GM12892 (cell line): ENCODE measurements around the gene OR2H1.

Experiments used
- DNase-seq: peaks from one replicate; pipeline ENCODE4 v3.0.0; 2011; ENCODE audit not compliant: insufficient read length
- FAIRE-seq: peaks from 2 replicates; lab custom pipeline; 2011; peaks lifted over from hg19 to GRCh38; lab: Jason Lieb, UNC
- POLR2A ChIP-seq: IDR thresholded peaks from 2 replicates; pipeline ENCODE4 v1.6.1; 2011; ENCODE audit warnings: low read depth, low read length, control low read depth
- POLR2AphosphoS5 ChIP-seq: IDR thresholded peaks from 2 replicates; pipeline ENCODE4 v1.6.1; 2011; ENCODE audit warnings: low read depth, low read length, control low read depth
- TAF1 ChIP-seq: IDR thresholded peaks from 2 replicates; pipeline ENCODE4 v1.6.1; 2011; ENCODE audit warnings: low read depth, mild to moderate bottlenecking, control low read depth, low read length, borderline replicate concordance

OR2H1 gene

DNA sequence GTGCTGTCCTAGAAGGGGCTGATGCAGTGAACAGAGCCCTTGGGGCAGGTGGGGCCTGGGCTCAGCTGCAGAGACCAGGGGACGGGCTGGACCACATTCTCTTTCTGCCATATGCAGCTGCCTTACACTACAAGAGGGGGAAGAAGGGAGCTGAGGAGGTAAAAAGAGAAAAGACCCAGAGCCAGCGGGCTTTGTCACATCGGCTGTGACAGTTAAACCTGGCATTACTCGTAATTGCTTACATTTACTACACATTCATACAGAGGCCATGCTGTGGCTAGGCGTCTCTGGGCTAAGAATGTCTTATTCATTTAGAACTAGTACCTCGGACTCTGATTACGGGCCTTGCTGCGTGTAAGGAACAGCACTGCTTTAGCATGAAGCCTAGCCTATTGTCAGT, 43.6 kb downstream of the OR2H1 start:
- FAIRE-seq, result no peak
- TF ChIP-seq TAF1 (no peak), POLR2A (no peak), POLR2AphosphoS5 (no peak)
- no peak for DNase-seq

DNA sequence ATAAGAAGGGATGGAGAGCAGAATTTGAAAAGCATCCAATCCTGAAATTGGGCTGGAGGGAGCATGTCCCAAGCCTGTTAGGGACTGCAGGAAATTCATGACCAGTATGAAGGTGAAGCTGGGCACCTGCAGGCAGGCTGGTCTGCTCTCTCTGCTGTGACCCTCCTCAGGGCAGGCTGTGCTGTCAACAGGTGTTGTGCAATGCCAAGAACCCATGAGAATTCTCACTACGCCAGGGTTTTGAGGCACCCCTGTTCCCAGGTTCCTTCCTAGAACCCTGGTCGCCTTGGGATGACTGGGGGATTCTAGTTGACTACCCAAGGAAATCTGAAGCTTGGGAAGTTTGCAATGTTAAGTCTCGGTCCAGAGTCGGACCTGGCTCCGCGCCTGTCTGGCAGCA, 44.2 kb downstream of the OR2H1 start:
- DNase-seq (no peak), FAIRE-seq (no peak)
- TF ChIP-seq TAF1 (no peak), POLR2AphosphoS5 (no peak), POLR2A (no peak)

DNA sequence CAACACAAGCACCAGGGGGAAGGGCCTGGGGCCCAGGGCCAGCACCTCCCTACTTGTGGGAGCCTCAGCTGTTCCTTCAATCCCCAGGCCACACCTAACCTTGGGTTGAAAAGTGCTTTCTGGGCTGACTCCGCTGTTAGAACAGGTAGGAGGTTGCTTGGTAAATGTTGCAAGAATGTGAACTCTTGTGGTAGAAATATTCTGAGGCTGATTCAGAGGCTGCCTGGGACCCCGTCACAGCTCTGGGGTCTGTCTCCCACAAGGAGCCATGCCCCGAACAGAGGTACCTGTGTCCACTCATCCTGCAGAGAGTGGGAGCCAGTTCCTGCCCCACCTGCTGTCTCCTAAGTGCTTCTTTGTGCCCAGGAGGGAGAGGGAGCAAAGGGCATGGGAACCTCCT, 45.2 kb downstream of the OR2H1 start:
- FAIRE-seq (no peak), DNase-seq (no peak)
- no peak for TF ChIP-seq POLR2A
- TF ChIP-seq TAF1, result no peak
- no peak for TF ChIP-seq POLR2AphosphoS5

DNA sequence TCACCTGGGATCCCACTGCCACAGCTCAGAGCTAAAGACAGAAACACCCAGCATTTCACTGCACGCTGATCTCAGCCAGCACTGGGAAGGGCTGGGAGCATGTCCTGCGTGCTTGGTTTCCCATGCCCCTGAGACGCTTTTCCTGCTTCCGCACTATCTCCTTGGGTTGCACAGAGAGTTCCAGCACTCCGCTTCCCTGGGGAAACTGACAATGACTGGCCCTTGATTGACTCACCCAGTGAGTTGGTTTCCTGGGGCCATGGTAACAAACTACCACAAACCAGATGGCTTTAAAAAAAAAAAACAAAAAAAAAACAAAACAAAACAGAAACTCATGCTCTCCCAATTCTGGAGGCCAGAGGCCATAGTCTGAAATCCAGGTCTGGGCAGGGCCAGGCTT, 45.6 kb downstream of the OR2H1 start:
- DNase-seq (no peak), FAIRE-seq (no peak)
- no peak for TF ChIP-seq POLR2AphosphoS5
- TF ChIP-seq POLR2A, result no peak
- no peak for TF ChIP-seq TAF1

DNA sequence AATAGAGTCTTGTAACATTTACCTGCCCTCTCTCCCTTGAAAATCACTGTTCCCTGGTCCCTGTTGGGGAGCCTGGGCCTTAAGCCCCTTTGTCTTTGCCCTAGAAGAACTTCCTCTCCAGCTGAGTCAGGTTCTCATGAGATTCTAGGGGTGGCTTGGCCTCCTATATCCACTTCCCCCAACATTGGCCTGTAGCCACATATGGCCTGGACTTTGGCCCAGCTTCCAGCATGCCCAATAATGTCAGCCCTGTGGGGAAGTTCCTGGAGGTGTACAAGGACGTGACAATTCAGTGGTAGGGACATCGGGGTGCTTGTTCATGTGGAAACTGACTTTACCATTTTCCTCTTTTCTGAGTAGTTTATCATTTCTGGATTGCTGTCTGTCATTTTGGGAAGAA, 48.0 kb downstream of the OR2H1 start:
- FAIRE-seq, result no peak
- no peak for TF ChIP-seq POLR2A
- TF ChIP-seq TAF1, result no peak
- TF ChIP-seq POLR2AphosphoS5, result no peak

DNA sequence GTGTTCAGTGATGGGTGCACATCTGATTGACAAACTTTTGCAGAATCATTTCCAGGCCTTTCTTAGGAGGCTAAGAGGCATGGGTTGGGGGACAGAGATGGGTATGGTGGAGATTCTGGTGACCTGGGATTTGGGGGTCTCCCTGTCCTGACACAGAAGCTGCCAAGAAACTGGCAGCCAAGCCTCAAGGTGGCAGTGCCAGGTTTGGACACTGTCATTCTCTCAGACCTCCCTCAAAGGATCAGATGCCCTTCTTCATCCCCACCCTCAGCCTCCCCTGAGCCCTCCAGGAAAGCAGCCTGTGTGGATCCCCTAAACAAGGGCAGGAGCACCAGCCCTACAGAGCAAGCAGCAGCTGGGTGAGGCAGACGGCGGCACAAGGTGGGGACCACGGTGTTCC, 48.9 kb downstream of the OR2H1 start:
- no peak for TF ChIP-seq TAF1
- no peak for TF ChIP-seq POLR2A
- TF ChIP-seq POLR2AphosphoS5, result no peak
- DNase-seq (no peak), FAIRE-seq (no peak)

More for the DNA sequence above, 48.0 kb downstream of the OR2H1 start:
- DNase-seq, result no peak

DNA sequence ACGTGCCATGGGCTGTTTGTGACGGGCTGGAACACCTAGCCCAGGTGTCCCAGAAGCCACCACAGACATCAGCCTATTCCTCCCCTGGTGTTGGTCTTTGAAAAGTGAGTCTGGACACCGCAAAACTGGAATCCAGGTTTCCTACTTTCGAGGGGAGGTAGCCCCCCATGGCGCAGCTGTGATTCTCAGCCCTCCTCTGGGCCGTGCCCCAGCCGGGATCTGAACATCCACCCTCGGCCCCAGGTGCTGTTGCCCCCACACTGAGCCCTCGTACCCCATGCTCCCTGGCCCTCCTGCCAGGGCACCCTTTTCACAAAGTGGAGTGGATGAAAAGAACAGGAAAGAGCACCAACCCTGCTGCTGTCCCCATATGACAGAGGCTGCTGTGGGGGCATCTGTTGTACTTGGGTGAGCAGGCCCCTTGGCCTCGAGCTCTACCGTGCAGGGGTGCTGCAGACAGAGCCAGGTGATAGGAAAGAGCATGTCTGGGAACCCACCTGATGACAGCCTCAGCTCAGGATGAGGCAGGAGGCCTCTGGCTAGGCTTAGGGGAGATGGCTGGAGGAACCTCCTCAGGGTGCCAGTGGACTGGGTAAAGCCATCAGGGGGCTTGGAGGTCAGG, 49.6 kb downstream of the OR2H1 start:
- no peak for FAIRE-seq
- DNase-seq, result no peak
- TF ChIP-seq TAF1 (no peak), POLR2AphosphoS5 (no peak), POLR2A (no peak)

DNA sequence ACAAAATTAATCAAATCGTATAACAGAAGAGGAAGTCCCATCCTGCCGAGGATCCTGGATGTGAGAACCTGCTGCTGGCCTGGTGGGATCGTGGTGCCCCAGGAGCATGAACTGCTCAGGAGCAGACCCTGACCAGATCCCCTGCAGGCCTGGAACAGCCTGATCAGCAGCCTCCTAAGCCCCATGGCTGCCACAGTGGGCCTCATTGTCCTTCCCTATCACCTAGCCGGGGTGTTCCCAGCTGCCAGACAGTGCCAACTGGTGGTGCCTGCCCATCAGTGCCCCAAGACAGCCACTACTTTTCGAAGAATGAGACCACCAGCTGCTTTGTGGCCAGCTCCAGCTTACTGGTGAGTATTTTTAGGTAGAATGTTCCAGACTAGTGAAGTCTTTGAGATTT, 50.4 kb downstream of the OR2H1 start:
- DNase-seq (no peak), FAIRE-seq (no peak)
- TF ChIP-seq POLR2A, result no peak
- no peak for TF ChIP-seq POLR2AphosphoS5
- TF ChIP-seq TAF1, result no peak

DNA sequence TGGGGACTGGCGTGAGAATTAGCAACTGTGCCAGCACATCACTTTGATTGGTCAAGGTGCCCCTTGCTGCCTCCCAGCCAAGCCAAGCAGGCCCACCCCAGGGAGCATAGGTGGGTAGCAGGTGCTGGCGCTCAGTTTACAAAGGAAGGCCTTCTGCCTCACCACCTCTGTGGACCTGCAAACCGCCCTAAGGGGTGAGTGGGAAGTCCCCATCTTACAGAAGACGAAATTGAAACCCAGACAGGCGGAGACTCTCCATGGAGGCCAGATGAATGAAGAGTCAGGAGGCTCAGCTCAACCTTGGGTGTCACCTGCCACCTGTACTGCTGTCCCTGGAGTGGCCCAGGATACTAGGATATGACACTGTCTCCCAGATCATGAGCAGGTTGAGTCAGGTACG, 52.3 kb downstream of the OR2H1 start:
- DNase-seq, result no peak
- peak; percentile 74 for FAIRE-seq

DNA sequence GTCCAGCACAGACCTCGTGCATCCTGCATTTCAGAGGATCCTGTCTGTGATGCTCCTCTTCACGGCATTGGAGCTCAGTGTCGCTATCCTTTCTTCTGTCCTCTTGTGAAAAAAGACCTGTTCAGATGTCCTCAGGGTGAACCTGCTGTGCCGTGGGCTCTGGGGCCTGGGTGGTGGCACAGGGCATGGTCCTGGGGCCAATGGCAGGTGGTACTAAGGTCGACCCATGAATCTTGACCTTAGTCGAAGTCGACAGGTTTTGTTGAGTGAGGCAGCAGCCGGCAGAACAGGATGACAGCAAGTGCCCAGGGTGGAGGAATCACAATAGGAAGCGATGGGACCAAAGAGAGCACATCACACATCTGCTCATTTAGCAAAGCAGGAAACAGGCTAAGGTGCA, 52.8 kb downstream of the OR2H1 start:
- no peak for DNase-seq
- TF ChIP-seq TAF1, result no peak
- no peak for FAIRE-seq

More for the DNA sequence above, 52.3 kb downstream of the OR2H1 start:
- TF ChIP-seq POLR2AphosphoS5 (no peak), POLR2A (no peak), TAF1 (no peak)

DNA sequence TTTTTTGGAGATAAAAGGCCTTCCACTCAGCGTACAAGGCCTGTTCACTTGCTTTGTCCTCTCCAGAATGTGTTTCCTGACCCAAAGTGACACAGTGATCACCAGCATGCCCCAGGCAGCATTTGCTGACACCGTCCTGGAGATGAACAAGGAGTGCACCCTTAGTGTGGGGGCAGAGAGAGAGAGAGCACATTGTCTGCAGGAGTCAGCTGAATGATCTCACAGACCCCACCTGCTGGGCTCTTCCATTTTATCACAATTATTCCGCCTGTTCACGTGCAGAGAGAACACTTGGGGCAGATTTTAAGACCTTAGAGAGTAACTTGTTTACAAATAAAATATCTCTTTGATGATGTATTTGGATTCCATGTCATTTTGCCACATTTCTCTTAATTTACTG, 53.2 kb downstream of the OR2H1 start:
- no peak for FAIRE-seq
- TF ChIP-seq POLR2A (no peak), POLR2AphosphoS5 (no peak), TAF1 (no peak)
- no peak for DNase-seq

DNA sequence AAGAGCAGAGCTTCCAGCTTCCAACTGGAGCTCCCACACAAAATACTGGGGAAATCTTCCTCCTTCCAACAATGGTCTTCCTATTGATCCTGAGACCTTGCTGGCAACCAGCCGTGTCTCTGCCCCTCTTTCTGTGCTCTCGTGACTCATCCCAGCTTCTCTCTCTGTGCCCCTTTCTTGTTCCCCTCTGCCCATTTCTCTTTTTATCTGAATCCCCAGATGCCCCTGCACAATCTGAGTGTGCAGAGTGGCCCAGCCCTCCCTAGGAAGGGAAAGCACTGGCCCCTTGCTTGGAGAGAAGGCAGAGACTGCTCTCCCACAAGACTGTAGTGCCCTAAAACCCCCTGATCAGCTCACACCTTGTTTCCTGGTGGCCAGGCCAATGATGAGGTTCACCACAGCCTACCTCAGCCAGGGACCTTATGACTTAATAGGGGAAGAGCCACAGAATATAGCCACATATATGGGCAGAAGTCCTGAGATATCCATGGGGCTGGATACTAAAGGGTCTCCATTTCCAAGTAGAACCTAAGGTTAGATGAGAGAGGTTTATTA, 53.9 kb downstream of the OR2H1 start:
- no peak for FAIRE-seq
- no peak for DNase-seq

More for the DNA sequence above, 53.9 kb downstream of the OR2H1 start:
- TF ChIP-seq TAF1, result no peak
